ENCODE data around the gene PLEKHO2. TPM values are rescaled to one million over a fixed set of nuclear protein-coding genes. Genes with fewer than 3 reads are reported as not detected.

The PLEKHO2 gene
- total and polyA plus RNA-seq, 10 of the 15 experiments (the other 5 are each of a cell fraction or from before 2014, with no cell fraction given): 1.4 to 25.6 (median 20.5) TPM

DNA sequence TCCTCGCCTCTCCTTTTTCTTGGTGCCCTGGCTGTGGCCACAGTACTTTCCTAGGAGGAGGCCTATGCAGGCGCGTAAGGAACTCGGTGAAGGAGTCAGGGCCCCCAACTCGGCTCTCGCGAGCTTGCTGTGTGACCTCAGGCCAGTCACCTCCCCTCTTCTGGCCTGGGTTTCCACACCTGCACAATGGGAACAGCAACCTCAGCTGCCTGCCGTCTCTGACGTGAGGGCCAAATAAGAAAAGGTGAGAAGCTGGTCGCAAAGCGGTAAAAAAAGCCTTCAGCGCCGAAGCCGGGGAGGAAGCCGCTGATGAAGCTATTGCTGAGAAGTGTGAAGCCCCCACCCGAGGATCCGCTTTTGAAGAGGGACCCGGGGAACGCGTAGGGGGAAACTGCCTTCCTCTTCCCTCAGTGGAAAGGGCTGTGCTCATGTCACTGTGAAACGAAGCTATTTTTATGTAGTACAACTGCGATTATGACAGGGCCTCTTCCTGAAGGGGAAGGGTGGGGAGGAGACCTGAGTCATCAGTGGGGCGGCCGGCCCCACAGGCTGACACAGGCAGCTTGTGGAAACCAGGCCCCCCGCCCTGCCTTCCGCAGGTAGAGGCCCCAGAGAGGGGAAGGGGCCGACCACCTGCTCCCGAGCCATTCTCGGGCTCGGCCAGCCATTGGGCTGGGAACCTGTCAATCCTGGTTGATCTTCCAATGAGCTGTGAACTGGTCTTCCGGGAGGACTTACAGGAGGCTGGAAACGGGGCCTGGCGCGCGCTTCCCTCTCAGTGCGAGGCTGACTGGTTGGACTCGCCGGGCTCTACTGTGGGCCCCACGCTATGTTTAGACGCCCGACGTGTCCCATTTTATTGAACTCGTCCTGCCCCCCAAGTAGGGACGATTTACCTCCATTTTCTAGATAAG lies 52.0 kb downstream of the PLEKHO2 start (continued):
- TF ChIP-seq, protein P1, sequence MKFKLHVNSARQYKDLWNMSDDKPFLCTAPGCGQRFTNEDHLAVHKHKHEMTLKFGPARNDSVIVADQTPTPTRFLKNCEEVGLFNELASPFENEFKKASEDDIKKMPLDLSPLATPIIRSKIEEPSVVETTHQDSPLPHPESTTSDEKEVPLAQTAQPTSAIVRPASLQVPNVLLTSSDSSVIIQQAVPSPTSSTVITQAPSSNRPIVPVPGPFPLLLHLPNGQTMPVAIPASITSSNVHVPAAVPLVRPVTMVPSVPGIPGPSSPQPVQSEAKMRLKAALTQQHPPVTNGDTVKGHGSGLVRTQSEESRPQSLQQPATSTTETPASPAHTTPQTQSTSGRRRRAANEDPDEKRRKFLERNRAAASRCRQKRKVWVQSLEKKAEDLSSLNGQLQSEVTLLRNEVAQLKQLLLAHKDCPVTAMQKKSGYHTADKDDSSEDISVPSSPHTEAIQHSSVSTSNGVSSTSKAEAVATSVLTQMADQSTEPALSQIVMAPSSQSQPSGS (IDR thresholded peaks at IDR 0.05; ENCODE audit: low read length): no peak
- peak; percentile 40; the same call in 1 of the 2 replicates for TF ChIP-seq NFYA (IDR thresholded peaks at IDR 0.05; ENCODE audit: borderline replicate concordance, low read depth, low read length)
- peak; percentile 76; the same call in 1 of the 2 replicates for TF ChIP-seq MTA2 (IDR thresholded peaks at IDR 0.05; ENCODE audit: low read depth)
- peak; percentile 95 for TF ChIP-seq NFYB (IDR thresholded peaks at IDR 0.05; ENCODE audit: insufficient read depth, low read depth, low read length)
- TF ChIP-seq KDM1A (IDR thresholded peaks at IDR 0.05; ENCODE audit: borderline replicate concordance): no peak
- 0 out of 3 replicates have a peak, but pooled peaks of 1 of the 2 experiments have one; percentile 3 for TF ChIP-seq EGR1 (IDR thresholded peaks at IDR 0.05; ENCODE audit: borderline replicate concordance in 1 of 2, low read depth in 2 of 2, low read length in 2 of 2)
- TF ChIP-seq ZBED1 (IDR thresholded peaks at IDR 0.05; ENCODE audit: borderline replicate concordance): peak; percentile 53; the same call in 1 of the 2 replicates
- TF ChIP-seq, protein P2, sequence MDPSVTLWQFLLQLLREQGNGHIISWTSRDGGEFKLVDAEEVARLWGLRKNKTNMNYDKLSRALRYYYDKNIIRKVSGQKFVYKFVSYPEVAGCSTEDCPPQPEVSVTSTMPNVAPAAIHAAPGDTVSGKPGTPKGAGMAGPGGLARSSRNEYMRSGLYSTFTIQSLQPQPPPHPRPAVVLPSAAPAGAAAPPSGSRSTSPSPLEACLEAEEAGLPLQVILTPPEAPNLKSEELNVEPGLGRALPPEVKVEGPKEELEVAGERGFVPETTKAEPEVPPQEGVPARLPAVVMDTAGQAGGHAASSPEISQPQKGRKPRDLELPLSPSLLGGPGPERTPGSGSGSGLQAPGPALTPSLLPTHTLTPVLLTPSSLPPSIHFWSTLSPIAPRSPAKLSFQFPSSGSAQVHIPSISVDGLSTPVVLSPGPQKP (IDR thresholded peaks at IDR 0.05; ENCODE audit: low read depth, low read length): no peak; the same call in 1 of the 2 replicates
- no peak for TF ChIP-seq RELA (IDR thresholded peaks at IDR 0.05; ENCODE audit: borderline replicate concordance, partially characterized antibody)
- TF ChIP-seq TCF3 (IDR thresholded peaks at IDR 0.05; ENCODE audit: borderline replicate concordance, insufficient read depth, low read depth, low read length): peak; percentile 25; the same call in 1 of the 2 replicates
- TF ChIP-seq, protein P3, sequence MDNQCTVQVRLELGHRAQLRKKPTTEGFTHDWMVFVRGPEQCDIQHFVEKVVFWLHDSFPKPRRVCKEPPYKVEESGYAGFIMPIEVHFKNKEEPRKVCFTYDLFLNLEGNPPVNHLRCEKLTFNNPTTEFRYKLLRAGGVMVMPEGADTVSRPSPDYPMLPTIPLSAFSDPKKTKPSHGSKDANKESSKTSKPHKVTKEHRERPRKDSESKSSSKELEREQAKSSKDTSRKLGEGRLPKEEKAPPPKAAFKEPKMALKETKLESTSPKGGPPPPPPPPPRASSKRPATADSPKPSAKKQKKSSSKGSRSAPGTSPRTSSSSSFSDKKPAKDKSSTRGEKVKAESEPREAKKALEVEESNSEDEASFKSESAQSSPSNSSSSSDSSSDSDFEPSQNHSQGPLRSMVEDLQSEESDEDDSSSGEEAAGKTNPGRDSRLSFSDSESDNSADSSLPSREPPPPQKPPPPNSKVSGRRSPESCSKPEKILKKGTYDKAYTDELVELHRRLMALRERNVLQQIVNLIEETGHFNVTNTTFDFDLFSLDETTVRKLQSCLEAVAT (IDR thresholded peaks at IDR 0.05): peak; percentile 81
- peak; percentile 43; the same call in 1 of the 2 replicates for TF ChIP-seq WRNIP1 (IDR thresholded peaks at IDR 0.05; ENCODE audit: borderline replicate concordance, low read depth, low read length)
- peak; percentile 85 to 86; a peak in 3 of 4 replicates for TF ChIP-seq IKZF2 (IDR thresholded peaks at IDR 0.05)
- TF ChIP-seq, protein P4, sequence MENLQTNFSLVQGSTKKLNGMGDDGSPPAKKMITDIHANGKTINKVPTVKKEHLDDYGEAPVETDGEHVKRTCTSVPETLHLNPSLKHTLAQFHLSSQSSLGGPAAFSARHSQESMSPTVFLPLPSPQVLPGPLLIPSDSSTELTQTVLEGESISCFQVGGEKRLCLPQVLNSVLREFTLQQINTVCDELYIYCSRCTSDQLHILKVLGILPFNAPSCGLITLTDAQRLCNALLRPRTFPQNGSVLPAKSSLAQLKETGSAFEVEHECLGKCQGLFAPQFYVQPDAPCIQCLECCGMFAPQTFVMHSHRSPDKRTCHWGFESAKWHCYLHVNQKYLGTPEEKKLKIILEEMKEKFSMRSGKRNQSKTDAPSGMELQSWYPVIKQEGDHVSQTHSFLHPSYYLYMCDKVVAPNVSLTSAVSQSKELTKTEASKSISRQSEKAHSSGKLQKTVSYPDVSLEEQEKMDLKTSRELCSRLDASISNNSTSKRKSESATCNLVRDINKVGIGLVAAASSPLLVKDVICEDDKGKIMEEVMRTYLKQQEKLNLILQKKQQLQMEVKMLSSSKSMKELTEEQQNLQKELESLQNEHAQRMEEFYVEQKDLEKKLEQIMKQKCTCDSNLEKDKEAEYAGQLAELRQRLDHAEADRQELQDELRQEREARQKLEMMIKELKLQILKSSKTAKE (IDR thresholded peaks at IDR 0.05; ENCODE audit: low read depth, poor library complexity, severe bottlenecking): peak; percentile 62
- no peak for TF ChIP-seq TARDBP (IDR thresholded peaks at IDR 0.05; ENCODE audit: borderline replicate concordance)
- TF ChIP-seq SMAD5 (IDR thresholded peaks at IDR 0.05; ENCODE audit: low read depth): peak; percentile 69
- TF ChIP-seq FOS (IDR thresholded peaks at IDR 0.05; ENCODE audit: borderline replicate concordance, extremely low read depth, insufficient read length): peak; percentile 63
- TF ChIP-seq EP300 (IDR thresholded peaks at IDR 0.05; ENCODE audit: borderline replicate concordance in 1 of 2, control insufficient read depth in 1 of 2, low read depth in 2 of 2, low read length in 2 of 2): peak in 1 of 2 experiments; percentile 72; a peak in 2 of 4 replicates
- TF ChIP-seq, protein P5, sequence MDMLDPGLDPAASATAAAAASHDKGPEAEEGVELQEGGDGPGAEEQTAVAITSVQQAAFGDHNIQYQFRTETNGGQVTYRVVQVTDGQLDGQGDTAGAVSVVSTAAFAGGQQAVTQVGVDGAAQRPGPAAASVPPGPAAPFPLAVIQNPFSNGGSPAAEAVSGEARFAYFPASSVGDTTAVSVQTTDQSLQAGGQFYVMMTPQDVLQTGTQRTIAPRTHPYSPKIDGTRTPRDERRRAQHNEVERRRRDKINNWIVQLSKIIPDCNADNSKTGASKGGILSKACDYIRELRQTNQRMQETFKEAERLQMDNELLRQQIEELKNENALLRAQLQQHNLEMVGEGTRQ (IDR thresholded peaks at IDR 0.05; ENCODE audit: borderline replicate concordance, low read depth, low read length): no peak; the same call in 1 of the 2 replicates
